Colonic mucosa (tissue), 4 donors: ENCODE data around the gene CHD9NB. TPM values are rescaled to one million over a fixed set of nuclear protein-coding genes. Genes with fewer than 3 reads are reported as not detected.
A peak's percentile ranks its signal among the peaks of the same experiment; 100 is the strongest.

Source experiments
- DNase-seq: peaks from one replicate; pipeline ENCODE4 v3.0.0-alpha.2; 2020
- H3K27ac ChIP-seq: fragments of 200-600 bp; one replicate; pipeline ENCODE4 v1.8.0; 2021
- H3K27me3 ChIP-seq: fragments of 200-600 bp; one replicate; pipeline ENCODE4 v1.8.0; 2021
- H3K36me3 ChIP-seq: fragments of 200-600 bp; one replicate; pipeline ENCODE4 v1.8.0; 2021
- H3K4me1 ChIP-seq: fragments of 200-600 bp; one replicate; pipeline ENCODE4 v1.8.0; 2021; ENCODE audit warnings: mild to moderate bottlenecking
- H3K4me3 ChIP-seq: fragments of 200-600 bp; one replicate; pipeline ENCODE4 v1.8.0; 2021
- H3K9ac ChIP-seq, 2 donors: one replicate each; pipeline ENCODE4 v1.7.0; 2013; ENCODE audit warnings: control low read depth in 2 of 2, low read depth in 2 of 2, low read length in 2 of 2
- H3K9me3 ChIP-seq: fragments of 200-600 bp; one replicate; pipeline ENCODE4 v1.8.0; 2021
- intact Hi-C: fragments of 100-400 bp; cut with DNase I; formaldehyde crosslinking; loops from one replicate; pipeline ENCODE4 v1.14.1; 2022
- total RNA-seq, 2 donors: library from RNA; stranded (reverse); fragmentation: NEBNext Ultra II Directional in 1 of 2; extraction: Animal tissue kit (Norgen Biotek cat#: 25700) in 1 of 2; gene quantifications; one replicate each; pipeline ENCODE4 v1.2.1, GENCODE V29; 2021
- TF ChIP-seq, protein P1 (sequence below): fragments of 200-600 bp; IDR thresholded peaks from one replicate; pipeline ENCODE4 v1.8.0; 2022; ENCODE audit warnings: antibody characterized with exemption, mild to moderate bottlenecking
- donor health status: healthy.
- donor health status: DM: no; HTN: no; CAD: no.
- donor health status: DM: no; HTN: no; CAD: no.

The CHD9NB gene
- total RNA-seq, 2 donors from 2014 or later = 2.5 to 5.6 TPM

DNA sequence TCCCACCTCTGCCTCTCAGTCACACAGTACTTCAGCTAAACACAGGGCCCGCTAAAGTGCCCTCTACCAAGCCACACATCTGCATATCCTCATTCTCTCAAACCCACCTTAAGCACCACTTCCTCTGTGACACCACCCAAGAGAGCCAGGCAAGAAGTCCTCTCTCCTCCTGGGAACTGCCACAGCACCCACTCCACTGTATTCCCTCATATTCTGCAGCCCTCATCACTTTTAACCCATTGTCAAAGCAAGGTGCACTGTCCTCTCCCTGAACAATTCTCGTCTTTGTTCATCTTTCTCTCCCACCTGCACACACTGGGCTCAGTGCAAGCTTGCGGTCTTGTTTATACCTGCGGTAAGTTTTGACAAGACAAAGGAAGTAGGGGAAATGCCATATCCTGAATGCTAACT lies 15.7 kb upstream of the CHD9NB start:
- no peak overlapping the region for H3K4me3 ChIP-seq
- no peak overlapping the region for H3K27ac ChIP-seq
- TF ChIP-seq, protein P1, sequence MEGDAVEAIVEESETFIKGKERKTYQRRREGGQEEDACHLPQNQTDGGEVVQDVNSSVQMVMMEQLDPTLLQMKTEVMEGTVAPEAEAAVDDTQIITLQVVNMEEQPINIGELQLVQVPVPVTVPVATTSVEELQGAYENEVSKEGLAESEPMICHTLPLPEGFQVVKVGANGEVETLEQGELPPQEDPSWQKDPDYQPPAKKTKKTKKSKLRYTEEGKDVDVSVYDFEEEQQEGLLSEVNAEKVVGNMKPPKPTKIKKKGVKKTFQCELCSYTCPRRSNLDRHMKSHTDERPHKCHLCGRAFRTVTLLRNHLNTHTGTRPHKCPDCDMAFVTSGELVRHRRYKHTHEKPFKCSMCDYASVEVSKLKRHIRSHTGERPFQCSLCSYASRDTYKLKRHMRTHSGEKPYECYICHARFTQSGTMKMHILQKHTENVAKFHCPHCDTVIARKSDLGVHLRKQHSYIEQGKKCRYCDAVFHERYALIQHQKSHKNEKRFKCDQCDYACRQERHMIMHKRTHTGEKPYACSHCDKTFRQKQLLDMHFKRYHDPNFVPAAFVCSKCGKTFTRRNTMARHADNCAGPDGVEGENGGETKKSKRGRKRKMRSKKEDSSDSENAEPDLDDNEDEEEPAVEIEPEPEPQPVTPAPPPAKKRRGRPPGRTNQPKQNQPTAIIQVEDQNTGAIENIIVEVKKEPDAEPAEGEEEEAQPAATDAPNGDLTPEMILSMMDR = no peak
- DNase-seq = no peak
- H3K4me1 ChIP-seq = no peaks in the 10 kb centered on the region
- no peaks in the 10 kb centered on the region for H3K9me3 ChIP-seq
- H3K36me3 ChIP-seq = no peaks in the 10 kb centered on the region
- H3K9ac ChIP-seq = no peak overlapping the region
- H3K27me3 ChIP-seq = no peaks in the 10 kb centered on the region
- intact Hi-C loops = no loop called here

DNA sequence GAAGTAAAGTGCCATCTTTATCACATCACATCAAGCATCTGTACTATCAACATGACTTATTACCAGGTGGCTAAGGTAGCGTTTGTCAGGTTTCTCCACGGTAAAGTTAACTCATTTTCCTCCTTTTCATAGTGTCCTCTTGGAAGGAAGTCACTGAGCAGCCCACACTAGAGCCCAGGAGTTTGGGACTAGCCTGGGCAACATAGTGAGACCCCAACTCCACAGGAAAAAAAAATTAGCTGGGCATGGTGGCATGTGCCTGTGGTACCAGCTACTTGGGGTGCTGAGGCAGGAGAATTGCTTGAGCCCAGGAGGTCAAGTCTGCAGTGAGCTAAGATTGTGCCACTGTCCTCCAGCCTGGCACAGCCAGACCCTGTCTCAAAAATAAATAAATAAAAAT lies 15.0 kb upstream of the CHD9NB start:
- no peaks in the 10 kb centered on the region for H3K27me3 ChIP-seq
- no peak overlapping the region for H3K27ac ChIP-seq
- intact Hi-C loops = no loop called here
- no peaks in the 10 kb centered on the region for H3K9me3 ChIP-seq
- no peak overlapping the region for H3K4me3 ChIP-seq
- H3K36me3 ChIP-seq = no peaks in the 10 kb centered on the region
- no peak for DNase-seq
- no peaks in the 10 kb centered on the region for H3K4me1 ChIP-seq
- no peak overlapping the region for H3K9ac ChIP-seq
- TF ChIP-seq, protein P1 = no peak

DNA sequence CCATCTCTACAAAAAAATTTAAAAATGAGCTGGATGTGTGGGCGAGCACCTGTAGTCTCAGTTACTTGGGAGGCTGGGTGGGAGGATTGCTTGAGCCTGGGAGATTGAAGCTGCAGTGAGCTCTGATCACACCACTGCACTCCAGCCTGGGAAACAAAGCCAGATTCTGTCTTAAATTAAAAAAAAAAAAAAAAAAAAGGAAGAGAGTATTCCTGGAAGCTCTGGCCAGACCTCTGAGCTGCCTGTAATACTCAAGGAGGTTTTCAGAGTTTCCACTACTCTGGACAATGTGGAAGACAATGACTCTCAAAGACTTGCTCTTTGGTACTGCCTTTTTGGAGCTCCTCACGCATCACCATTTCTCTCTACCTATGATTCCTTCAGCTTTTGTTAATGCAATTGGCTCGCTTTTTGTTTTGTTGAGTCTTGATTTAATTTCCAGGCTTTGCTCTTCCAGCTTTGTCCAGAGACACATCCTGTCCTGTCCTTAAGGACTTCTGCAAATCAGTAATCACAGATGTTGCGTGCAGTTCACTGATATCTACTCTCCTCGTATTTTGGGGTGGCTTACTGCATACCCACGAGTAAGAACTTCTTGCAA lies 12.9 kb upstream of the CHD9NB start:
- Histone ChIP-seq H3K9ac (no peak overlapping the region), H3K4me3 (no peak overlapping the region), H3K27me3 (no peaks in the 10 kb centered on the region), H3K9me3 (no peaks in the 10 kb centered on the region), H3K27ac (no peak overlapping the region), H3K36me3 (no peaks in the 10 kb centered on the region), H3K4me1 (no peaks in the 10 kb centered on the region)
- DNase-seq = no peak
- TF ChIP-seq, protein P1 = no peak
- intact Hi-C loops = no loop called here

DNA sequence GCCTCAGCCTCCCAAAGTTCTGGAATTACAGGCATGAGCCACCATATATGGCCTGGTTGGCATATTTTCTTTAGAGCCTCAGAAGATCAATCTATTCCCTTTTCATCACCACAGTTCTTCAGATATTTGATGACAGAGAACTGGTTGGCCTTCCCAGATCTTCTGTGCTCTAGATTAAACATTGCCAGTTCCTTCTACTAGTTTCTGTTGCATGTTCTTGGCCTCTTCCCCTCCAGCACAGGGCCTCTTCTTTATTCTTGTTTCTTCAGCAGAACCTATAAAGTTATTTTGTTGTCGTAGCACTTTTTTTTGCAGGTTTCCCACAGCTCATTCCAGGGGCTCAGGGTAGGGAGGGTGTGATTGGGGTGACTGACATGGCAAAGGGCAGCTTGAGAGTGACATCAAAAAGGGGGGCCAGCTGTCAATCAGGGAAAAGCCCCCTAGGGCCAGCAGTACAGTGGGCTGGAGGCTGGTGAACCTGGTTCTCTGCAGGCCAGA lies 11.4 kb upstream of the CHD9NB start:
- no peak for DNase-seq
- intact Hi-C loops = no loop called here

DNA sequence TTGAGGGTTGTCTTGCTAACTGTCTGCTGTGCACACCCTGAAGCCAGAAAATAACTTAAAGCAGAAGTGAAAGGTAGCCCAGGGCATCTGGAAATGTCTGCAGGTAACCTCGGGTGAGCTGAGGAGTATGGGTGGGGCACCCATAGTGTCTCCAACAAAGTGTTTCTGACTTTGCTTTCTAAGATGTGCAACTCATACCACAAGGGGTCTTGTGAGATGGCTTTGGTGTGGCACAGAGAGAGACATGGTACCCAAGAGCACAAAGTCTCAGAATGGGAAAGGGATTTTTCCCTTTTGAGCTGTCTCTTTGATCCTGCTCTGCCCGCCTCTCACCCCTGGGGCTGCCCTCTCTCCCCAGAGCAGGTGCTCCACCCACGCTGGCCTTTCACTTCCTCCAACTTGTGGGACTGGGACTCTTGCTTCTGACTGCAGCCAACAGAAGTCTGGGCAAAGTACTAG lies 9.0 kb upstream of the CHD9NB start:
- Histone ChIP-seq H3K9me3 (no peaks in the 10 kb centered on the region), H3K27ac (peak overlapping the region; percentile 13), H3K27me3 (no peaks in the 10 kb centered on the region), H3K4me1 (no peaks in the 10 kb centered on the region), H3K4me3 (no peak overlapping the region), H3K36me3 (no peaks in the 10 kb centered on the region), H3K9ac (peak overlapping the region in 1 of 2 donors; percentile 79)
- intact Hi-C loops = no loop called here
- peak; percentile 85 for DNase-seq
- TF ChIP-seq, protein P1 = no peak

More for the DNA sequence above, 11.4 kb upstream of the CHD9NB start:
- Histone ChIP-seq H3K4me1 (no peaks in the 10 kb centered on the region), H3K36me3 (no peaks in the 10 kb centered on the region), H3K27ac (no peak overlapping the region), H3K4me3 (no peak overlapping the region), H3K27me3 (no peaks in the 10 kb centered on the region), H3K9me3 (no peaks in the 10 kb centered on the region), H3K9ac (no peak overlapping the region)
- TF ChIP-seq, protein P1 = no peak
